Measurements from ENCODE around the gene RNF5.
"Not testable (repeated sequence)": the region's sequence is repeated elsewhere in the genome, so short reads cannot be mapped to it uniquely, and the experiment has no call there.

Gene RNF5

GRCh38 chr6:32177788-32178546, at the start of gene RNF5:
Gene RNF5 (plus strand): TSS chr6:32178405. CDS start chr6:32178512, 107 bp downstream.
- peak; percentile 97 for DNase-seq (ENCODE audit: low spot score)

GRCh38 chr6:32128751-32129296, 49.4 kb upstream of the RNF5 start:
- no peak for DNase-seq (ENCODE audit: low spot score)

DNA sequence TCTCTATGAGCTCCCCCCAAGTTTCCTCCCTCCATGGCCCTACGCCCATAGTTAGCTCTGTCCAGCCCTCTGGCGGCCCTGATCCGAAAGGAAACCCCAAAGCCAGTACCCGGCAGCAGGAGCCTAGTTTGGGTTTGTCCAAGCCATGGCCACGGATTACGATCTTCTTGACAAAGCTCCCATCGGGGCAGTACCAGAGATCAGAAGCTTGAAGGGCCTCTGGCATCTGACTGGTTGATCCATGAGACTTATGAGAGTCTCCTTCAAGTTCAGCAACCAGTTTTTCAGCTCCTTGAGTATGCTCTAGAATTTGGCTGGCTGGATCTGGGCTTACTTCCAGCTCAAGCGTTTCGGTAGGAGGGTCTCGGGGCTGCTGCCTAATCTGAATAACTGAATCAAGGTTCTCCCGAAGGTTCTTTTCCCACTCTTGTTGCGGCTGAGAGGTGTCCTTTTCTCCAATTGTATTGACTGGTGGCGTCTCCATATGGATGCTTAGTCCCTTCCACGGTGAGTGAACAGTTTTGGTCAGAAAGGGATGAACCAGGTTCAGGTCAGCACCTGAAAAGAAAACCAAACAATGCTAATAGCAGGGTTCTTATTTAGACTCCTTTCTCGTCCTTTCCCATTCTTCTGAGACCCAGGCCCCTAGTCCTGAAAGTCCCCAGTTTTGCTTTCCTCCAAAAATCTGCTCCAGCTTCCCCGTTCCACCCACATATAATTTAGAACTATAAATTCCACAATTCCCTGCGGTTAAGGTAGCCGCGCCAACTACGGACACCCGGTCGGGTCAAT, 48.7 kb upstream of the RNF5 start:
- no peak for DNase-seq (ENCODE audit: low spot score)

DNA sequence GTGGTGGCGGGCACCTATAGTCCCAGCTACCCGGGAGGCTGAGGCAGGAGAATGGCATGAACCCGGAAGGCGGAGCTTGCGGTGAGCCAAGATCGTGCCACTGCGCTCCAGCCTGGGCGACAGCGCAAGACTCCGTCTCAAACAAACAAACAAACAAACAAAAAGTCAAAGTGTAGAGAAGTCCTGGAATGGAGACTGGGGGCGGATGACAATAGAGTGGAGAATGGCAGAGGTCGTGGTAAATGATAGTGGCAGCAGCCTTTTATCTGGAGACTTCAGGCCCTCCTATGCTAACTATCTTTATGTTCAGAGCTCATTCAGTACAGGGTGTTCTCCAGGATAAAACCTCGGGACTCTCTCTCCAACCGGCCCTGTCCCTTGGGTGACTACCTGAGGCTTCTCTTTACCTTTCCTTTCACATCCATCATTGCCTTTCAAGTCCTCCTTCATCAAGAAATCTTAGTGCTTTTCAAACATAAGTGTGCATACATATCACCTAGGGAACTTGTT, 46.7 kb upstream of the RNF5 start:
- no peak for DNase-seq (ENCODE audit: low spot score)

DNA sequence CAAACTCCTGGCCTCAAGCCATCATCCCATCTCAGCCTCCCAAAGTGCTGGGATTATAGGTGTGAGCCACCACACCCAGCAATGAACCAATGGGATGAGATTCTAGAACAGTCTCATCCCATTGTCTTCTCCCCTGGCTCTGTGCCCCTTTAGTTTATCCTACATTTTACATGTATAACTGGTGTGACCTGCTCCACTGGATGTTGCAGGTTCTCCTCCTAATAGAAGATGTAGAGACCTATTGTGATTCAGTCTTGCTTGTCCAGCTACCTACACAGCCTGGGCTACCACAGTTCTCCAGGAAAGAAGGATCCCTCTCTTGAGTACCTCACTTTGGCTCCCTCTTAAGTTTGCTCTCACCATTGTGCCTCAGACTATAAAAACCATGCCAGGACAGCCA, 46.1 kb upstream of the RNF5 start:
- no peak for DNase-seq (ENCODE audit: low spot score)

DNA sequence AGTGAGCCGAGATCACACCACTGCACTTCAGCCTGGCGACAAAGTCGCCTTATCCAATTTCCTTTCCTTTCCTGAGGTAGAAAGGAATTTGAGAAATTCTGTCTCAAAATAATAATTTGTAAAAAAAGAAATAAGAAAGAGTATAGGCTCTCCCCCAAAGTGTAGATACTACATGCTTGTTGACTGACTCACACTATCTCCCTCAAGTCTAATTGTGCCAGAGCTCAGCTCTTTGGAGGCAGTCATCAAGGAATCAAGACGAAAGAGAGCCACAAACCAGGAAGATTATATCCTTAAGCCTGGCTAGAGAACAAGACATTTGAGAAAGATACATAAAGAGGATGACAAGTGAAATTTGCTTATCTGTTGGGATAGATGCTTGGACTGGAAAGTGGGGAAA, 44.4 kb upstream of the RNF5 start:
- DNase-seq (ENCODE audit: low spot score), result no peak

GRCh38 chr6:32137454-32137853, 40.8 kb upstream of the RNF5 start:
- DNase-seq (ENCODE audit: low spot score), result no peak

GRCh38 chr6:32139590-32139989, 38.6 kb upstream of the RNF5 start:
- DNase-seq (ENCODE audit: low spot score), result no peak

- no peak for DNase-seq (ENCODE audit: low spot score)
Observed at GRCh38 chr6:32140420-32141046, 37.7 kb upstream of the RNF5 start.

- not testable (repeated sequence) for DNase-seq (ENCODE audit: low spot score)
Observed at GRCh38 chr6:32144238-32144637, 34.0 kb upstream of the RNF5 start.

DNA sequence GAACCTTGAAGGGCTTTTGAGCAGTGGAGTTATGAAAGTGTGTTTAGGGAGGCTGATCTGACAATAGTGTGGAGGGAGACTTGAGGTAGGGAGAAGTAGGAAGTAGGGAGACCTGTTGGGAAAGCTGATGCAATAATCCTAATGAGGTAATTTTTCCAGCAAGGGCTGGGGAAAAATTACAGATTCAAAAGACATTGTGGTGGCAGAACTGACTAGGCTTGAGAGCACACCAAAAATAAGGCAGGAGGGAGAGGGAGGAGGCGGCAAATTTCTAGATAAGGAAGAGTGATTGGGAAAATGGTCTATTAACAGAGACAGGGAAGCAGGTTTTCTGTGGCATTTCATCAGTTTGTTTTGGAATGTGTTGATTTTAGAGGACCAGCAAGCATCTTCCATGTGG, 31.9 kb upstream of the RNF5 start:
- no peak for DNase-seq (ENCODE audit: low spot score)

DNA sequence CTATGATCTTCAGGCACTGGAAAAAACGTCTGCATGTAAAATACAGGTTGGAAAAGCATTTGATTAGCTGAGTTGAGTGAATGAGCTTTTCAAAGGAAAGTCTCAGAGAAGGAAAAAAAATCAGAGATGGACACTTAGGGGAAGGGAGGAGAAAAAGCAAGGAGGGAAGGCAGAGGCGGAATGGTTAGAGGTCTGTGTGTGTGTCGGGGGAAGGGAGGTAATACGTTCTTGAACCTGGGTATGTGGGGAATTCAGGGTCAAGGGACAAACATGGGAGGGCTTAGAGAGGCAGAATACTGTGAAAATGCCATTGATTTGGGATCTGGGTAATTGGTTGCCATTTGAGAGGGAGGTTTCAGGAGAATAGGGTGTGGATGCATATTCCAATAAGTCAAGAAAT, 31.5 kb upstream of the RNF5 start:
- DNase-seq (ENCODE audit: low spot score), result no peak

- no peak for DNase-seq (ENCODE audit: low spot score)
Observed at GRCh38 chr6:32147401-32148132, 30.6 kb upstream of the RNF5 start.

GRCh38 chr6:32148289-32149091, 29.7 kb upstream of the RNF5 start:
- DNase-seq (ENCODE audit: low spot score), result no peak

DNA sequence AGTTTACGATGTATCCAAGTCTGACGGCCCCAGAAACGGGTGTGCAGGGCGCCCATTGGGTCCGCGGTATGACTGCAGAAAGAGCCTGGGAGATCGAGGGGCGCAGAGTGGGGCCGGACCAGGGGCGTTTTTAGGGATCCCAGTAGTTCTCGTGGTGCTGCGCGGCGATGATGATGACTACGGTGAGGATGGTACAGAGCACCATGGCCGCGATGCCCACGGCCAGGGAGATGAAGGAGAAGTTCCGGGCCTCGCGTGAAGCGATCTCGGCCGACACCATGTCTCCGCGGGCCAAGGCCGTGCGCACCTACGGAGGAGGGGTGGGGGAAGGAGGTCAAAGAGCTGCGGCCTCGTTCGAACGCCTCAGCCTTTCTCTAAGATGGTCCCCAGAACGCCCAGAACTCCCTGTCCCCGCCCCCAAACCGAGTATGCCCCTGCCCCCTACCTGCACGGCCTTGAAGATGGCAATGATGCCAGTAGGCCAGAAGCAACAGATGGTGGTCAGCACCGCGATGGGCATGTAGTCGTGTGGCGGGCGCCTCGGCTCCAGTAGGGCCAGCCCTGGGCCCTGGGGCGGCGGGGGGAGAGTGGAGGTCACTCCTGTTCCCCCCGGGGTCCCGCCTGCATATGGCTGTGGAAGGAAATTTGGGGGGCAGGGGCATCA, 29.0 kb upstream of the RNF5 start:
- DNase-seq (ENCODE audit: low spot score), result no peak

- DNase-seq (ENCODE audit: low spot score), result no peak
Observed at GRCh38 chr6:32149932-32150870, 28.0 kb upstream of the RNF5 start.

GRCh38 chr6:32151181-32151862, 26.9 kb upstream of the RNF5 start:
- DNase-seq (ENCODE audit: low spot score), result no peak

Measured in AG08396 (cell line).